ENCODE data around the gene DLG4.

DLG4 gene

DNA sequence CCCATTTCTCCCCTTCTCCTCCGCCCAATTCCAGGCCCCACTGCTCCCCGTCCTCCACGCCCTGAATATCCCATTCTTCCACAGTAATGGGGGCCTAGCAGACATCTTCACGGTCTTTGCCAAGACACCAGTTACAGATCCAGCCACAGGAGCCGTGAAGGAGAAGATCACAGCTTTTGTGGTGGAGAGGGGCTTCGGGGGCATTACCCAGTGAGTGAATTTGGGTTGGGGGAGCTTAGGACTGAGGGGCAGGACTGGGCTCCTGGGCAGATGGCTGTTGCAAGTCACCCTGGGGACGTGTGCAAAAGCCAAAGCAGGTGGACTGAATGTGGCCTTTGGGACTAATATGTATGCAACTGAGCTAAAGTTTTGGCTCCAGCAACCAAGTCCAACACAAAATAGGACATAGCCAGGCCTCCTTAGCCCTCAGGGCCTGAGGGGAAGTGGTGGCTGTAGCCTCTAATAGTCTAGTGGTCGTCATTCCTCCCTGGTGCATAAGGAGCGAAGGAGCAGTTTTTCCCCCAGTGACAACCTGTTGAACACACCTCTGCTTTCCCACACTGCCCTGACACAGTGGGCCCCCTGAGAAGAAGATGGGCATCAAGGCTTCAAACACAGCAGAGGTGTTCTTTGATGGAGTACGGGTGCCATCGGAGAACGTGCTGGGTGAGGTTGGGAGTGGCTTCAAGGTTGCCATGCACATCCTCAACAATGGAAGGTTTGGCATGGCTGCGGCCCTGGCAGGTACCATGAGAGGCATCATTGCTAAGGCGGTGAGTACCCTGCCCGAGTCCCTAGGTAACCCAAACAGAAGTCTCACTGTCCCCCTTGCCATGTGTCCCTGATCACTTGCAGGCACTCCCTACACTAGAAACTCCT lies 2.7 kb upstream of the DLG4 start (continued):
- TF ChIP-seq, protein P1, sequence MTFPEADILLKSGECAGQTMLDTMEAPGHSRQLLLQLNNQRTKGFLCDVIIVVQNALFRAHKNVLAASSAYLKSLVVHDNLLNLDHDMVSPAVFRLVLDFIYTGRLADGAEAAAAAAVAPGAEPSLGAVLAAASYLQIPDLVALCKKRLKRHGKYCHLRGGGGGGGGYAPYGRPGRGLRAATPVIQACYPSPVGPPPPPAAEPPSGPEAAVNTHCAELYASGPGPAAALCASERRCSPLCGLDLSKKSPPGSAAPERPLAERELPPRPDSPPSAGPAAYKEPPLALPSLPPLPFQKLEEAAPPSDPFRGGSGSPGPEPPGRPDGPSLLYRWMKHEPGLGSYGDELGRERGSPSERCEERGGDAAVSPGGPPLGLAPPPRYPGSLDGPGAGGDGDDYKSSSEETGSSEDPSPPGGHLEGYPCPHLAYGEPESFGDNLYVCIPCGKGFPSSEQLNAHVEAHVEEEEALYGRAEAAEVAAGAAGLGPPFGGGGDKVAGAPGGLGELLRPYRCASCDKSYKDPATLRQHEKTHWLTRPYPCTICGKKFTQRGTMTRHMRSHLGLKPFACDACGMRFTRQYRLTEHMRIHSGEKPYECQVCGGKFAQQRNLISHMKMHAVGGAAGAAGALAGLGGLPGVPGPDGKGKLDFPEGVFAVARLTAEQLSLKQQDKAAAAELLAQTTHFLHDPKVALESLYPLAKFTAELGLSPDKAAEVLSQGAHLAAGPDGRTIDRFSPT (tag by site-specific recombination; IDR thresholded peaks at IDR 0.05): peak; percentile 40; the same call in 1 of the 2 replicates
- TF ChIP-seq, protein P2, sequence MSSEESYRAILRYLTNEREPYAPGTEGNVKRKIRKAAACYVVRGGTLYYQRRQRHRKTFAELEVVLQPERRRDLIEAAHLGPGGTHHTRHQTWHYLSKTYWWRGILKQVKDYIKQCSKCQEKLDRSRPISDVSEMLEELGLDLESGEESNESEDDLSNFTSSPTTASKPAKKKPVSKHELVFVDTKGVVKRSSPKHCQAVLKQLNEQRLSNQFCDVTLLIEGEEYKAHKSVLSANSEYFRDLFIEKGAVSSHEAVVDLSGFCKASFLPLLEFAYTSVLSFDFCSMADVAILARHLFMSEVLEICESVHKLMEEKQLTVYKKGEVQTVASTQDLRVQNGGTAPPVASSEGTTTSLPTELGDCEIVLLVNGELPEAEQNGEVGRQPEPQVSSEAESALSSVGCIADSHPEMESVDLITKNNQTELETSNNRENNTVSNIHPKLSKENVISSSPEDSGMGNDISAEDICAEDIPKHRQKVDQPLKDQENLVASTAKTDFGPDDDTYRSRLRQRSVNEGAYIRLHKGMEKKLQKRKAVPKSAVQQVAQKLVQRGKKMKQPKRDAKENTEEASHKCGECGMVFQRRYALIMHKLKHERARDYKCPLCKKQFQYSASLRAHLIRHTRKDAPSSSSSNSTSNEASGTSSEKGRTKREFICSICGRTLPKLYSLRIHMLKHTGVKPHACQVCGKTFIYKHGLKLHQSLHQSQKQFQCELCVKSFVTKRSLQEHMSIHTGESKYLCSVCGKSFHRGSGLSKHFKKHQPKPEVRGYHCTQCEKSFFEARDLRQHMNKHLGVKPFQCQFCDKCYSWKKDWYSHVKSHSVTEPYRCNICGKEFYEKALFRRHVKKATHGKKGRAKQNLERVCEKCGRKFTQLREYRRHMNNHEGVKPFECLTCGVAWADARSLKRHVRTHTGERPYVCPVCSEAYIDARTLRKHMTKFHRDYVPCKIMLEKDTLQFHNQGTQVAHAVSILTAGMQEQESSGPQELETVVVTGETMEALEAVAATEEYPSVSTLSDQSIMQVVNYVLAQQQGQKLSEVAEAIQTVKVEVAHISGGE (tag by site-specific recombination; conservative IDR thresholded peaks at IDR 0.05; ENCODE audit: low read depth): no peak
- TF ChIP-seq ZNF132 (tag by site-specific recombination; IDR thresholded peaks at IDR 0.05; ENCODE audit: borderline replicate concordance): no peak
- TF ChIP-seq SCRT2 (tag by site-specific recombination; IDR thresholded peaks at IDR 0.05): peak; percentile 98

DNA sequence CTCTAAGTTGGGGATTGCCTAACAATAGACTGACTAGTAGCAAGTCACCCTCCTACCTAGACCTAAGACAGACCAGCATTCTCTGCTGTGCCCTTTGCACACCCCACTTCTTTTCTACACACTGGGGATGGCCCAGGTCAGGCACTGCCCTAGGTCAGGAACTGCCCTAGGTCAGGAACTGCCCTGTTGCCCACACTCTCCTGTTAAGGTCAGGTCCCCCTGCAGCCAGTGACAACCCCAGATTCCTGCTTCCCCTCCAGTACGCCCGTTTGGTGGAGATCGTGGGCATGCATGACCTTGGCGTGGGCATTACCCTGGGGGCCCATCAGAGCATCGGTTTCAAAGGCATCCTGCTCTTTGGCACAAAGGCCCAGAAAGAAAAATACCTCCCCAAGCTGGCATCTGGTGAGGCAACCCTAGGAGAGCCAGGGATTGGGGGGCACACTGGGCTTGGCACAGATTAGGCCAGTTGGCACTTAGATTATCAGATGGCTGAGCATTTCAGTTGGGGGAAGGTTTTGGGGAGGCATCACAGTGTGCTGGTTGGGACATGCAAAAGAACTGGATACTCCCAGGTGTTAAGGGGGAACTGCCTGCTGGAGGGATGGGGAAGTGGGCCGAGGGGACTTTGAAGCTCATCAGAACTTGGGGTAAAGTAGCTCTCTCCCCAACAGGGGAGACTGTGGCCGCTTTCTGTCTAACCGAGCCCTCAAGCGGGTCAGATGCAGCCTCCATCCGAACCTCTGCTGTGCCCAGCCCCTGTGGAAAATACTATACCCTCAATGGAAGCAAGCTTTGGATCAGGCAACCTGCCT lies 1.8 kb upstream of the DLG4 start:
- TF ChIP-seq ZNF169 (tag by site-specific recombination; IDR thresholded peaks at IDR 0.05) (no peak), ZNF792 (tag by site-specific recombination; IDR thresholded peaks at IDR 0.05) (no peak), ZNF214 (tag by site-specific recombination; IDR thresholded peaks at IDR 0.05; ENCODE audit: borderline replicate concordance) (no peak), ZNF624 (tag by site-specific recombination; IDR thresholded peaks at IDR 0.05) (no peak), ZNF530 (tag by site-specific recombination; IDR thresholded peaks at IDR 0.05; ENCODE audit: low read depth) (no peak)
- TF ChIP-seq, protein P1 (tag by site-specific recombination; IDR thresholded peaks at IDR 0.05): peak; percentile 85
- ChIA-PET POLR2A (interaction anchor here (0.5 to 9.8 kb wide), 19 partner anchors 7 to 936 kb away, joined by 3 to 284 read pairs (median 6); partner anchors contain the start of genes CTDNEP1, DVL2, ELP5 and GABARAP), CTCF (interaction anchor here (0.6 to 4.2 kb wide), 18 partner anchors 9 to 582 kb away, joined by 3 to 34 read pairs (median 6); partner anchors contain the start of genes DVL2, GABARAP, PHF23 and SLC2A4)
- no peak overlapping the region for H3K4me3 ChIP-seq (ENCODE audit: low read depth, low read length)
- peaks cover 3% of the 10 kb centered on the region; the same call in 1 of the 2 replicates for H3K4me1 ChIP-seq (ENCODE audit: control insufficient read depth, insufficient read depth, low read length)
- peaks cover 20 to 55% of the 10 kb centered on the region in 2 experiments; a peak in 2 of 3 replicates for H3K36me3 ChIP-seq (ENCODE audit: control insufficient read depth in 2 of 2, insufficient read depth in 1 of 2, low read length in 2 of 2)
- H3K27ac ChIP-seq (ENCODE audit: extremely low read depth, low read depth, low read length): peak overlapping the region; percentile 49; the same call in 1 of the 2 replicates
- H3K9me3 ChIP-seq (ENCODE audit: control insufficient read depth, insufficient read depth, low read depth, low read length): no peaks in the 10 kb centered on the region

Measured in HEK293 (cell line).